Neural crest cell (in vitro differentiated cells): Measurements from ENCODE around the gene RPA3. TPM values are rescaled to one million over a fixed set of nuclear protein-coding genes. Genes with fewer than 3 reads are reported as not detected.

Experiments
- DNase-seq: peaks from one replicate; pipeline ENCODE4 v3.0.0; 2021; ENCODE audit warnings: low read depth, mixed read lengths, low spot score
- H3K27ac Mint-ChIP-seq: one replicate; pipeline ENCODE4 v1.8.0; 2021; ENCODE audit warnings: mild to moderate bottlenecking, mixed read lengths; ENCODE audit not compliant: unreplicated experiment
- H3K27me3 Mint-ChIP-seq: 2 replicates; pipeline ENCODE4 v1.8.0; 2021; ENCODE audit warnings: low read depth, mild to moderate bottlenecking, mixed read lengths
- H3K36me3 Mint-ChIP-seq: 2 replicates; pipeline ENCODE4 v1.8.0; 2021; ENCODE audit warnings: low read depth, mild to moderate bottlenecking, mixed read lengths
- H3K4me1 Mint-ChIP-seq: 2 replicates; pipeline ENCODE4 v1.8.0; 2021; ENCODE audit warnings: mixed read lengths
- H3K4me3 Mint-ChIP-seq: one replicate; pipeline ENCODE4 v1.8.0; 2021; ENCODE audit warnings: mild to moderate bottlenecking, mixed read lengths
- H3K9me3 Mint-ChIP-seq: 2 replicates; pipeline ENCODE4 v1.8.0; 2021; ENCODE audit warnings: mixed read lengths
- total RNA-seq: library from RNA; stranded (reverse); gene quantifications from 2 replicates; pipeline ENCODE4 v1.2.1, GENCODE V29; 2021
- TF ChIP-seq, protein P1 (sequence below): fragments of 200-600 bp; sonication (generic); conservative IDR thresholded peaks from 2 replicates; pipeline ENCODE4 v1.5.0; 2021; ENCODE audit warnings: antibody characterized with exemption, mild to moderate bottlenecking

The RPA3 gene
- total RNA-seq, 1 donor from 2014 or later, result 78.8 TPM

DNA sequence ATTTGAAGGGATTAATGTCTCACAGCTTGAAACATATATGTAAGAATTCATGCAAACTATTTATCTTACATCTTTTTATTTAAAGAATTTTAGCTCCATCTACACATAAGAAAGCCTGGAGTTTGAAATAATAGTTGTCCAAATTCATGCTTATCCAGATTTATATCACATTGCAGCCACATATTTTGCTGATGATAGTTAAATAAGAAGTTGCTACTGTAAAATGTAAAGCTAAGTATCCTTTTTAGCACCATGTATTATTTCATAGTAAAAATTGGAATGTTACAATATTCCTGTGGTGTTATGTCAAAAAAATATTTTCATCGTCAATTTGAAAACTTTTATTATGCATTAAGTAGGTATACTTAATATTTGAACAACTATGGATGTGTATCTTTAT is 105.2 kb downstream of the RPA3 start:
- no peaks in the 10 kb centered on the region for H3K9me3 Mint-ChIP-seq
- DNase-seq, result no peak
- no peak overlapping the region for H3K27ac Mint-ChIP-seq
- H3K36me3 Mint-ChIP-seq, result no peaks in the 10 kb centered on the region
- TF ChIP-seq, protein P1, sequence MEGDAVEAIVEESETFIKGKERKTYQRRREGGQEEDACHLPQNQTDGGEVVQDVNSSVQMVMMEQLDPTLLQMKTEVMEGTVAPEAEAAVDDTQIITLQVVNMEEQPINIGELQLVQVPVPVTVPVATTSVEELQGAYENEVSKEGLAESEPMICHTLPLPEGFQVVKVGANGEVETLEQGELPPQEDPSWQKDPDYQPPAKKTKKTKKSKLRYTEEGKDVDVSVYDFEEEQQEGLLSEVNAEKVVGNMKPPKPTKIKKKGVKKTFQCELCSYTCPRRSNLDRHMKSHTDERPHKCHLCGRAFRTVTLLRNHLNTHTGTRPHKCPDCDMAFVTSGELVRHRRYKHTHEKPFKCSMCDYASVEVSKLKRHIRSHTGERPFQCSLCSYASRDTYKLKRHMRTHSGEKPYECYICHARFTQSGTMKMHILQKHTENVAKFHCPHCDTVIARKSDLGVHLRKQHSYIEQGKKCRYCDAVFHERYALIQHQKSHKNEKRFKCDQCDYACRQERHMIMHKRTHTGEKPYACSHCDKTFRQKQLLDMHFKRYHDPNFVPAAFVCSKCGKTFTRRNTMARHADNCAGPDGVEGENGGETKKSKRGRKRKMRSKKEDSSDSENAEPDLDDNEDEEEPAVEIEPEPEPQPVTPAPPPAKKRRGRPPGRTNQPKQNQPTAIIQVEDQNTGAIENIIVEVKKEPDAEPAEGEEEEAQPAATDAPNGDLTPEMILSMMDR, result no peak
- H3K4me3 Mint-ChIP-seq, result no peak overlapping the region
- no peaks in the 10 kb centered on the region for H3K4me1 Mint-ChIP-seq
- H3K27me3 Mint-ChIP-seq, result no peaks in the 10 kb centered on the region

DNA sequence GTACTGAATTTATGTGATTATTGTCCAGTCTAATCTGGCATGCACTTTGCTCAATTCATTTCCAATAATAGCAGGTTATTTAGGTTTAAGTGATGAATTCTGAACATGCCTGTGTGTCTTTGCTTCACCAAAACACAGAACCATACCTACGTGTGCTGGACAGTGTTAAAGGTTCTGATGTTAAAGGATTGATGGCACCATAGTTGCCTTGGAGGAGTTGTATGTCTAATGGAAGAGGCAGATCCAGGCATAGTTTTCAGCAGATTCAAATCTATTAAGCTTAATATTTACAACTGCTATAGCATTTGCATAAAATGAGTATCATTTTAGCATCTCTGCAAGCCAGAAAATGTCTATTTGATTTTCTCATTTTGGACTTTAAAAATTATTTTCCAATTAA is 105.9 kb downstream of the RPA3 start:
- Mint-ChIP-seq H3K27ac (no peak overlapping the region), H3K27me3 (no peaks in the 10 kb centered on the region), H3K9me3 (no peaks in the 10 kb centered on the region), H3K4me3 (no peak overlapping the region), H3K4me1 (no peaks in the 10 kb centered on the region), H3K36me3 (peaks cover 3% of the 10 kb centered on the region)
- DNase-seq, result no peak
- TF ChIP-seq, protein P1, result no peak

DNA sequence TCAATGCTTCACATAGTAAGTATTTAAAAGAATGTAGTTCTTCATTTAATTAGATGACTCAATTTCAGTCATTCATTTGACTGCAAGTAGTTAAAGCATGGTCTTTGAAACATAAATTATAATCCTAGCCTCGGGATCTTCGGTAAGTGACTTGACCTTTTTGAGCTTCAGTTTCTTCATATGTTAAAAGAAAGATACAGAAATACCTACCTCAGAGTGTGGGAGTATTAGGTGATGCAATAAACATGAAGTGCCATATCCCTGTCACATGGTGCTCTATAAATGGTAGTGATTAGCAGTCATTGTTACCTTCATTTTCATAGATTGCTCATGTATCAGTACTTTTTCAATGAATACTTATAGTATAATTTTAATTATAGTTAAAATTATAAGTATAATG is 109.1 kb downstream of the RPA3 start:
- Mint-ChIP-seq H3K27ac (no peak overlapping the region), H3K36me3 (peaks cover 3% of the 10 kb centered on the region), H3K4me3 (no peak overlapping the region), H3K27me3 (no peaks in the 10 kb centered on the region), H3K9me3 (no peaks in the 10 kb centered on the region), H3K4me1 (no peaks in the 10 kb centered on the region)
- no peak for DNase-seq
- TF ChIP-seq, protein P1, result no peak

DNA sequence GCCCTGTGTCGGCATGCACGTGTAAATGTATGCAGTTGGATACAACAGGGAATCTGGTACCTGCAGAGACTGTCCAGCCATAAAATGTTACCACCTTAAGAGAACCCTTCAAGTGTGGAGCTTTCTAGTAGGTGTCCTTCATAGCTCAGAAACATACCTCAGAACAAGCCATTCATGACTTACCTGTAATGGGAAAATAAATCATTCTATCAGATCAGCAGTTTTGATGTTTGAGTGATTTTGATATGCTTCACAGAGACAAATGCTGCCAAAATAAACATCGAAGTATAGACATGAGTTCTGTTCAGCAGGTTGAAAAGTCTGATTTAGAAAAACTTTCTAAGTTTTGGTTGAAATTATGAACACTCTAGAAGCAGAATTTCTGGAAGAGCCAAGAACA is 111.4 kb downstream of the RPA3 start:
- H3K4me1 Mint-ChIP-seq, result no peaks in the 10 kb centered on the region
- H3K27me3 Mint-ChIP-seq, result no peaks in the 10 kb centered on the region
- TF ChIP-seq, protein P1, result no peak
- peaks cover 3% of the 10 kb centered on the region for H3K36me3 Mint-ChIP-seq
- H3K9me3 Mint-ChIP-seq, result no peaks in the 10 kb centered on the region
- DNase-seq, result no peak
- no peak overlapping the region for H3K4me3 Mint-ChIP-seq
- H3K27ac Mint-ChIP-seq, result no peak overlapping the region

DNA sequence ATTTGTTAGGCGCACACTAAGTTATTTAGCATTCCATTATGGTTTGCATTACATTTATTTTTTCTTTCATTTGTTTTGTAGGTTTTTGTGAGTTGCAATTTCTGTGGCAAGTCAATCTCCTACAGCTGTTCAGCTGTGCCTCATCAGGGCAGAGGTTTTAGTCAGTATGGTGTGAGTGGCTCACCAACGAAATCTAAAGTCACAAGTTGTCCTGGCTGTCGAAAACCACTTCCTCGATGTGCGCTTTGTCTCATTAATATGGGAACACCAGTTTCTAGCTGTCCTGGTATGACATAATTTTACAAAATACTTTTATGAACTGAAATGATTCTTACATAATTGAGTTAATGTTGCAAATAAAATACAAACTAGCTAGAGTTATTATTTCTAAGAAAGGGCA is 122.2 kb downstream of the RPA3 start:
- peaks cover 38% of the 10 kb centered on the region for H3K36me3 Mint-ChIP-seq
- H3K4me3 Mint-ChIP-seq, result no peak overlapping the region
- H3K27me3 Mint-ChIP-seq, result no peaks in the 10 kb centered on the region
- TF ChIP-seq, protein P1, result no peak
- DNase-seq, result no peak
- no peaks in the 10 kb centered on the region for H3K4me1 Mint-ChIP-seq
- no peak overlapping the region for H3K27ac Mint-ChIP-seq
- peaks cover 9% of the 10 kb centered on the region for H3K9me3 Mint-ChIP-seq

DNA sequence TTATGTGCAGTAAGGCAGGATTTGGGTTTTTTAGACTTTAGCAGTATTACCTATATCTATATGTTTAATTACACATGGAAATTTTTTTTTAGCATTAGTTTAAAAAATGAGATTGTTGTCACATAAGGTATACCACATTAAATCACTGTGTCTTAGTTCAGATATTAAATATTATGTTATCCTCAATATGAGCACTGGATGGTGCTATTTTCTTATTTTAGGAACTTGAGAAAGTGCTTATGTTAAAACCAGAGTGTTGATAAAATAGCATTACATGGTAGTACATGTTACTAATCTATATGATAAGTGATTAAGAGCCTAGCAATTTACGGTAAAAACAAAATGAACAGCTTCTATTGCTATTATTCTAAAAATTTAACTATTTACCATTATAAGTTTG is 123.0 kb downstream of the RPA3 start:
- peaks cover 36% of the 10 kb centered on the region for H3K36me3 Mint-ChIP-seq
- H3K27ac Mint-ChIP-seq, result no peak overlapping the region
- H3K4me3 Mint-ChIP-seq, result no peak overlapping the region
- no peak for DNase-seq
- TF ChIP-seq, protein P1, result peak; percentile 64
- no peaks in the 10 kb centered on the region for H3K4me1 Mint-ChIP-seq
- H3K27me3 Mint-ChIP-seq, result no peaks in the 10 kb centered on the region
- peaks cover 4% of the 10 kb centered on the region for H3K9me3 Mint-ChIP-seq
